ENCODE data around the gene ZNF8. TPM values are rescaled to one million over a fixed set of nuclear protein-coding genes. Genes with fewer than 3 reads are reported as not detected.
"Not testable (repeated sequence)": the region's sequence is repeated elsewhere in the genome, so short reads cannot be mapped to it uniquely, and the experiment has no call there.

The ZNF8 gene
- total RNA-seq, 1 experiment from 2014 or later: 4.9 TPM

DNA sequence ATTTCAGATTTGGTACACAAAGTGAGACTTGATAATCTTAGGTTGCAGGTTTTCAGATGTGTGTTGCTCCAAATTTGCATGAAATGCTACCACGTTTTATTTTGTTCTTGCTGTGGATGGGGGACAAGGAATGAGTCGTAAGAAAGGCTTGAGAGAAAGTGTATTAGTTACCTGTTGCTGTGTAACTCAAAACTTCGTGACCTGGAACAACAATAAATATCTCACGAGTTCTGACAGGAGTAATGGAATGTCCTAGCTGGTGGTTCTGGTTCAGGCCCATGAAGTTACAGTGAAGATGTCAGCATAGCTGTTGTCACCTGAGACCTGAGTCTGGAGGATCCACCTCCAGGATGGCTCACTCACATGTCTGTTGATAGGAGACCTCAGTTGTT lies 1.2 kb downstream of the ZNF8 start:
- in situ Hi-C loops (cut with HindIII; ENCODE audit: low pct_unique_long_range_greater_than_20kb, low sequenced_read_pairs): no loop called here
- DNase-seq (ENCODE audit: low read depth): no peak

DNA sequence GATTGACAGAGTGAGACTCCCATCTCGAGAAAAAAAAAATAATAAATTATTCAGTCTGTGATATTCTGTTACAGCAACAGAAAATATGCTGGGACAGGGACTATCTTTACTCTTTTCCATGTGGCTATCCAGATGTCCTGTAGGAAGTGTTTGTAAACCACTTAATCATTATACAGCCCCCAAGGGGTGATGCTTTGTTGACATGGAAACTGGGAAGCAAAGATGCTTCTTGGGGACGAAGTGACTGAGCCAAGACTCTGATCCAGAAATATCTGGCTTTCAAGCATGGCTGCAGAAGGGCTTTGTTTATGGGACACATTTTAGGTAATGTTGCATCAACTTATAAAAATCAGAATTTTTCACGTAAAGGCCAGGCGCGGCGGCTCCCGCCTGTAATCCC lies 5.4 kb downstream of the ZNF8 start:
- DNase-seq (ENCODE audit: low read depth): no peak
- in situ Hi-C loops (cut with HindIII; ENCODE audit: low pct_unique_long_range_greater_than_20kb, low sequenced_read_pairs): no loop called here

DNA sequence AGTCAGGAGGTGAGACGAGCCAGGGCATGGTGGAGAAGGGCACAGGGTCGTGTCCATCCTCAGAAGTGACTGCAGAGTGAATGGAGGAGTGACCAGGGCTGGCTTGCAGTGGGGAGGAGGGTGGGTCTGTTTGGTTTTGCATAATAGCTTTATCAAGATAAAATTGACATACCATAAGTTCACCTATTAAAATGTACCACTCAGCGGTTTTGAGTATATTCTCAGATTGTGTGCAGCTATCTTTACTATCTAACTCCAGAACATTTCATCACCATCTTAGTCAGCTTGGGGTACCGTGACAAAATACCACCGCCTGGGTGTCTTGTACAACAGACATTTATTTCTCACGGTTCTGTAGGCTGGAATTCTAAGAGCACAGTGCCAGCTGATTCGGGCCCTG lies 13.2 kb downstream of the ZNF8 start:
- in situ Hi-C loops (cut with HindIII; ENCODE audit: low pct_unique_long_range_greater_than_20kb, low sequenced_read_pairs): no loop called here

DNA sequence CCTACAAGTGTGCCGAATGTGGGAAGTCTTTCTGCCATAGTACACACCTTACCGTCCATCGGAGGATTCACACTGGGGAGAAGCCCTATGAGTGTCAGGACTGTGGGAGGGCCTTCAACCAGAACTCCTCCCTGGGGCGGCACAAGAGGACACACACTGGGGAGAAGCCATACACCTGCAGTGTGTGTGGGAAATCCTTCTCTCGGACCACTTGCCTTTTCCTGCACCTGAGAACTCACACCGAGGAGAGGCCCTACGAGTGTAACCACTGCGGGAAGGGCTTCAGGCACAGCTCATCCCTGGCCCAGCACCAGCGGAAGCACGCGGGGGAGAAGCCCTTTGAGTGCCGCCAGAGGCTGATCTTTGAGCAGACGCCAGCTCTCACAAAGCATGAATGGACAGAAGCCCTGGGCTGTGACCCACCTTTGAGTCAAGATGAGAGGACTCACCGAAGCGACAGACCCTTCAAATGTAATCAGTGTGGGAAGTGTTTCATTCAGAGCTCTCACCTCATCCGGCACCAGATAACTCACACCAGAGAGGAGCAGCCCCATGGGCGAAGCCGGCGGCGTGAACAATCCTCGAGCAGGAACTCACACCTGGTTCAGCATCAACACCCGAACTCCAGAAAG lies 16.1 kb downstream of the ZNF8 start:
- in situ Hi-C loops (cut with HindIII; ENCODE audit: low pct_unique_long_range_greater_than_20kb, low sequenced_read_pairs): no loop called here

More for the DNA sequence above, 13.2 kb downstream of the ZNF8 start:
- no peak for DNase-seq (ENCODE audit: low read depth)

DNA sequence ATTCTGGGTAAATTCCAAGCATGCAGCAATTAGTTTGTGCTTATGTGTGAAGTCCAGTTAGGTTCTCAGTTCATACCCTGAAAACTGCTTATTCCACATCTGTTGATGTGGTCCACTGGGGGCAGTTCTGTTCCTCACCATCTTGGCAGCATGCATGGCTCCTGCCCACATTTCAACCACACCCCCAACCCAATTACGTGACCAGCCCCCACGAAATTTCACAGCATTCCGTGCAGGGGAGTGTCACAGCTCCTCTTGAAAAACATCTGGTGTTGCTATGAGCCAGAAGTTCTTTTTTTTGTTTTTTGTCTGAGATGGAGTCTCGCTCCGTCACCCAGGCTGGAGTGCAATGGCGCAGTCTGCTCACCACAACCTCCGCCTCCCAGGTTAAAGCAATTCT lies 17.3 kb downstream of the ZNF8 start:
- DNase-seq (ENCODE audit: low read depth): no peak
- in situ Hi-C loops (cut with HindIII; ENCODE audit: low pct_unique_long_range_greater_than_20kb, low sequenced_read_pairs): no loop called here

More for the DNA sequence above, 16.1 kb downstream of the ZNF8 start:
- DNase-seq (ENCODE audit: low read depth): no peak

DNA sequence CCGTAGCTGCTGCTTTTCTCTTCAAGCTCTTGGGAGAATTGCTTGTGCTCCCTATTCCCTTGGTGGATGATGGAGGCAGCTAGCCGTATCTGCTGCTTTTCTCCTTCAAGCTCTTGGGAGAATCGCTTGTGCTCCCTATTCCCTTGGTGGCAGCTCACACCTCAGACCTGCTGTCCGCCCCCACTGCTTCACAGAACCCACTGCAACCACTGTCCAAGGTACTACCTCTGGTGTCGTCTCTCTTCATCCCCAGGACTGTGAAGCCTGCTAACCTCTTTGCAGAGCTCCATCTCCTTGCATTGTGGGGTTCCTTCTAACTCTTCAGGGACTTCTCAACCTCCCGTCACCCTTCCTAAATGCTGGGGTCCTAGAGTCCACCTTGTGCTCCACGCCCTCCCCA lies 21.9 kb downstream of the ZNF8 start:
- in situ Hi-C loops (cut with HindIII; ENCODE audit: low pct_unique_long_range_greater_than_20kb, low sequenced_read_pairs): no loop called here
- no peak for DNase-seq (ENCODE audit: low read depth)

DNA sequence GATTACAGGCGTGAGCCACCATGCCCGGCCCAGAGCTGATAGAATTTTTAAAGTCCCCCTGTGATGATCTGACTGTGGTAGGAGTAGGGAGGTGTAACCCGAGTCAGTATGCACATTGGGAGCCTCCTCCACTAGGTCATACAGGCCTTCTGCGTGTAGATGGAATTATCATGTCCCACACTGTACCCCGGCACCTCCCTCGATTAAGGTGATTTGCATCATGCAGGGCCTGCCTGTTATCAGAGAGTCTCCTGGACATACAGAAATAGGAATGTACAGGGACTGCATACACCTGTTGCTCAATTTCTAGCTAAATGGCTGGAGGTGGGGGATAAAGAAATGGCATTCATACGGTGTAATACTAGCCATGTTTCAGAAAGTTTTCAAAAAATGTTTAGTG lies 25.5 kb downstream of the ZNF8 start:
- in situ Hi-C loops (cut with HindIII; ENCODE audit: low pct_unique_long_range_greater_than_20kb, low sequenced_read_pairs): no loop called here
- no peak for DNase-seq (ENCODE audit: low read depth)

DNA sequence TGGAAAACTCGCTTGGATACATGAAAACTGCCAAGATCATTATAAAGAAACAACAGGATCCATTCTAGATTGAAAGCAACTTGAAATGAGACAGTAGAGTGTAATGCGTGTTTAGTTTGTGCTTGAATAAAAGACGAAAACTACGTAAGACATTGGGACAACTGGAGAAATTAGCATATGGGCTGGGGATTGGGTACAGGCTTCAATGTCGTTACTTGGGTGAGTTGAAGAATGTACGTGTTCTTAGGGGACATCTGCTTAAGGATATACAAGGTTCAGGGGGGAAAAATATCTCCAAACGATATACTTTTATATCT lies 26.0 kb downstream of the ZNF8 start:
- in situ Hi-C loops (cut with HindIII; ENCODE audit: low pct_unique_long_range_greater_than_20kb, low sequenced_read_pairs): no loop called here
- no peak for DNase-seq (ENCODE audit: low read depth)

DNA sequence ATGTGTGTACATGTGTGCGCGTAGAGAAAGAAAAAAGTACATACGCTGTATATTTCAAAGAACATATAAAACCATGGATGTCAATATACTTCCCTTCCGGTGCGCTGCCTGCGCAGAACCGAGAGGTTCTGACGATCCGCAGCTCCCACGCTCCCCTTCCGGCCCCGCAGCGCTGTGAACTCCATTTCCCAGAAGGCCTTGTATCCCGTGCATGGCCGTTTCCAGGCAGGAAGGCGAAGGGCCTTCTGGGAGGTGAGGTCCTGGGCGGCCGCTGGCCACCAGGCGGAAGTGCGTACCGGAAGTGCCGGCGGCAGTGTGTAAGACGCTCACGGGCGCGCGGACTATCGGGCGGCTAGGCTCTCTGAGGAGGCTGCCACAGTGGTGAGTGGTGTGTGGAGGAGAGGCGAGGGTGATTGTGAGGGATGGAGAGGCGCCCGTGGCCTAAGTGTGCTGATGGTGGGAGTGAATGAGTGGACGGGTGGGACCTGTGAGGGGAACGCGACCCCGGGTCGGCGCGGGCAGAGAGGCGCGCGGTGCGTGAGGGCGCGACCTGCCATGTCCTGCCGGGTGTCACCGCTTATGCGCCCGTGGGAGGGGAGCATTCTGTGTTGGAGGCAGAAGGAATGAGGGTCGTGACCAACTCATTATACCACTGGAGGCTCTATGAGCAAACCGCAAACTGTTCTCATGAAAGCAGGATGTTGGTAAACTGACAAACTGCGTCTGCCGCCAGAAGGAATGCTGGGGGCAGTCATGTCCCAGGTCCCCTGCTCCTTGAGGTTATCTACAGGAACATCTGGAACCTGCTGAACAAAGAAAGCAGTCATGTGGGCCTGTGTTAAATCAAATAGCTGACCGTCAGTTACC lies 26.5 kb downstream of the ZNF8 start, which contains the start of gene ERVK3-1:
Gene ERVK3-1 (plus strand): TSS at position 313 of the 867 bp plus-strand sequence. CDS start 6,792 bp downstream, outside the sequence.
- peak; percentile 92 for DNase-seq (ENCODE audit: low read depth)
- in situ Hi-C loops (cut with HindIII; ENCODE audit: low pct_unique_long_range_greater_than_20kb, low sequenced_read_pairs): no loop called here

DNA sequence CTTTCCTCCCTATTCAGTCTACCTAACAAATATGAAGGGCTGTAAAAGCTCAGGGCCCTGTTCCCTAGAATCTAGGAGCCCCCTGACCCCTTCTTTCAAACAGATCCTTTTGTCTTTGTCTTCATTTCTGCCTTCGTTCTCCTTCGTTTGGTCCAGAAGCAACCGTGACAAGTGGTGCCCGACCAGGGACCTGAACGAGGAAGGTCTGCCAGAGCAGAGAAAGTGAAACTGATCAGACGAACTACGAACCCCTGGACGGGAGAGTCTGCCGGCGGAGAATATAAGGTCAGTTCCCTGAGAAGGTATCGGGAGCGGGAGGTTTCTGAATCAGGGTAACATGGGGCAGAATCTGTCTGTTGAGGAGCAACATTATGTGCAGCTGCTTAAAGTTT lies 27.2 kb downstream of the ZNF8 start:
- no peak for DNase-seq (ENCODE audit: low read depth)
- in situ Hi-C loops (cut with HindIII; ENCODE audit: low pct_unique_long_range_greater_than_20kb, low sequenced_read_pairs): no loop called here

DNA sequence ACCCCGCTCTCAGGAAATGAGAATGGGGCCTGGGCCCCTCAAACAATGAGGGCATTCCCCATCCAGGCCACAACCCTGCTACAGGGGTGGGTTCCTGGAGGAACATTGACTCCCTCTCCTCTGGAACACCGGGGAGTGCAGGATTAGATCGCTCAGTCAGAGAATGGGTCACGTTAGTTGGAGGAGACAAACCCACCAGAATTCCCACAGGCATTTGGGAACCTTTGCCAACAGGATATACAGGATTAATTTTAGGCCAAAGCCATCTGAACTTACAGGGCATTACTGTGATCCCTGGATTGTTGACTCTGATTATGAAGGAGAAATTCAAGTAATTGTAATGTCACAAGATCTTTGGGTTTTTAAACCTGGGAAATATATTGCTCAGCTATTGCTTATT lies 29.0 kb downstream of the ZNF8 start:
- DNase-seq (ENCODE audit: low read depth): no peak
- in situ Hi-C loops (cut with HindIII; ENCODE audit: low pct_unique_long_range_greater_than_20kb, low sequenced_read_pairs): no loop called here

DNA sequence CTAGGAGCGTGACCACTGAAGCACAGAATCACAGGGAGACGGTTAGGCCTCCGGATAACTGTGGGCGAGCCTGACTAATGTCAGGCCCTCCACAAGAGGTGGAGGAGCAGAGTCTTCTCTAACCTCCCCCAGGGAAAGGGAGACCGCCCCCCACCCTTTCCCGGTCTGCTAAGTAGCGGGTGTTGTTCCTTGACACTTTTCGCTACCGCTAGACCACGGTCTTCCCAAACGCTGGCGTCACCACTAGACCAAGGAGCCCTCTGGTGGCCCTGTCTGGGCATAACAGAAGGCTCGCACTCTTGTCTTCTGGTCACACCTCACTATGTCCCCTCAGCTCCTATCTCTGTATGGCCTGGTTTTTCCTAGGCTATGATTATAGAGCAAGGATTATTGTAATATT lies 31.9 kb downstream of the ZNF8 start:
- DNase-seq (ENCODE audit: low read depth); in situ Hi-C loops (cut with HindIII; ENCODE audit: low pct_unique_long_range_greater_than_20kb, low sequenced_read_pairs): not testable (repeated sequence)

DNA sequence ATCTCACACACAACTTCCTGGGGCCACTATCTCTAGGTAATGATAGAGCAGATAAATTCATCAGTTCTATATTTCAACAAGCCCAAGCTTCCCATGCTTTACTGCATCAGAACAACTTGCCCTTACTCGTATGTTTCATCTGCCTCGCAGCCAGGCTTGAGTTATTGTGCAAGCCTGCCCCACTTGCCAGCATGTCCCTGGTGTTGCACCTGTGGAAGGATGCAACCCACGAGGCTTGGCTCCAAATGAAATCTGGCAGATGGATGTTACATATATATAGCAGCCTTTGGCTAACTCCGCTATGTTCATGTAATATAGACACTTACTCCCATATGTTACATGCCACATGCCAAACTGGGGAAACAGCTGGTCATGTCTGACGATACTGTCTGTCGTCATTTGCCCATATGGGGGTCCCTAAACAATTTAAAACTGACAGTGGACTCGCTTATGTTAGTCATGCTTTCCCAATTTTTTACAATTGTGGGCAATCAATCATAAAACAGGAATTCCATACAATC lies 32.6 kb downstream of the ZNF8 start:
- in situ Hi-C loops (cut with HindIII; ENCODE audit: low pct_unique_long_range_greater_than_20kb, low sequenced_read_pairs): no loop called here
- no peak for DNase-seq (ENCODE audit: low read depth)

DNA sequence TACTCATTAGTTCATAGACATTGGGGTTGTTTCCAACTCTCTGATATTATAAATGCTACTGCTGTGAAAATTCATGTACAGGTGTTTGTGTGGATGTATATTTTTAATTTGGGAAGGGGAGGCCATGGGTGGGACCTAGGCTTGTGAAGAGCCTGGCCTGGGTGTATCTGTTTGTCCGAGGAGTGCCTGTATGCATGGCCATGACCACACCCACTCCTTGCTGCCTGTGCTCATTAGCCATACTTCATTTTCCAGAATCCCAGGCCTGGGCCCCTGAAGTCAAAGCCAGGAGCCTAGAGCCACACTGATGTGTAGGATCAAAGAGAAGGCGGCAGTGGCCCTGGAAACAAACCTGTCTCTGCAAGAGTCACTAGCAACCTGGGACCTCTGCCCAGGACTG lies 36.8 kb downstream of the ZNF8 start:
- no peak for DNase-seq (ENCODE audit: low read depth)
- in situ Hi-C loops (cut with HindIII; ENCODE audit: low pct_unique_long_range_greater_than_20kb, low sequenced_read_pairs): no loop called here

DNA sequence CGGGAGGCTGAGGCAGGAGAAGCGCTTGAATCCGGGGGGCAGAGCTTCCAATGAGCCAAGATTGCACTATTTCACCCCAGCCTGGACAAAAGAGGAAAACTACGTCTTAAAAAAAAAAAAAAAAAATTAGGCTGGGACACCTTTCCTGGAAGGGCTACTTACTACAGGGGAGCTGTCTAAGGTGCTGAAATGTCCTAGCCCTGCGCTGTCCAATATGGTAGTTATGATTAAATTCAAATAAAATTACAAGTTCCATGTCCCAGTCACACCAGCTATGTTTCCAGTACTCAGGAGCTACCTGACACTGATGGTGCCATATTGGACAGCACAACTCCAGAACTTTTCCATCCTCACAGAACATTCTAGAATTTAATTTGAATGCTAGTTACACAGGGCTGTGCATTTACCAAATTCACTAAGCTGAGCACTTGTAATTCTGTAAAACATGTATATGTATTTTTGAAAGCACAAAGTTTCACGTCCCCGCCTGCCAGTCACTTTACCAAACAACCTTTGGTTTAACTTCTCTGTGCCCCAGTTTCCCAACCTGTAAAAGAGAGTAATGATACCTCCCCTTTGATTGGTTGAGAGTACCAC lies 38.8 kb downstream of the ZNF8 start:
- in situ Hi-C loops (cut with HindIII; ENCODE audit: low pct_unique_long_range_greater_than_20kb, low sequenced_read_pairs): no loop called here
- peak; percentile 39 for DNase-seq (ENCODE audit: low read depth)

DNA sequence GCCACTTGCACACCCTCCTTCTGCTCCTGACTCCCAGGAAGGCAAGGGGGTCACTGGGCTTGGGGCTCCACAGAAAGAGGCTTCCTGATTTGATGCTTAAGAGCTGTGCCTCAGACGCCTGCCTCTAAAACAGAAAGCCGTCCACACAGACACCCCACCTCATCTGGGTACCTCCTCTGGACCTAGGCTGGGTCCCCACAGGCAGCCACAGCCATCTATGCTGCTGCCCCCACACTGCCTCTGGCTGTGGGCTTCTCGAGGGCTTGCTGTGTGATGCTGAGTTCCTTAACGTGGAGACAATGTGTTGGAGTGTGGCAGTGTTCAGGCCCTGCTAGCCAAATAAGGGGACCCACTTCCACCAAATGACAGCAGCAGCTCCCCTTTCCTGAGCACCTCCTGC lies 39.5 kb downstream of the ZNF8 start:
- DNase-seq (ENCODE audit: low read depth): no peak
- in situ Hi-C loops (cut with HindIII; ENCODE audit: low pct_unique_long_range_greater_than_20kb, low sequenced_read_pairs): no loop called here

DNA sequence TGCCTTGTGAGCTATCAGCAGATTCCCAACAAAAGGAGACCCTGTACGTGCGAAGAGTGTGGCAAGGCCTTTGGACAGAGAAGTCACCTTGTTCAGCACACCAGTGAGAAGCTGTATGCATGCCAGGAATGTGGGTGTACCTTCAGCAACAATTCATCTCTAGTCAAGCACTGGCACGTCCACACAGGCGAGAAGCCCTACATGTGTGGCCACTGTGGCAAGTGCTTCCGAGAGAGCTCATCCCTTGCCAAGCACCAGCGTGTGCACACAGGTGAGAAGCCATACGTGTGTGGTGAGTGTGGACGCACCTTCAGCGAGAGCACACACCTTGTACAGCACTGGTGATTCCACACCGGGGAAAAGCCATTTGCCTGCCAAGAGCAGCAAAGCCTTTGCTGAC lies 40.5 kb downstream of the ZNF8 start:
- DNase-seq (ENCODE audit: low read depth): no peak
- in situ Hi-C loops (cut with HindIII; ENCODE audit: low pct_unique_long_range_greater_than_20kb, low sequenced_read_pairs): no loop called here

DNA sequence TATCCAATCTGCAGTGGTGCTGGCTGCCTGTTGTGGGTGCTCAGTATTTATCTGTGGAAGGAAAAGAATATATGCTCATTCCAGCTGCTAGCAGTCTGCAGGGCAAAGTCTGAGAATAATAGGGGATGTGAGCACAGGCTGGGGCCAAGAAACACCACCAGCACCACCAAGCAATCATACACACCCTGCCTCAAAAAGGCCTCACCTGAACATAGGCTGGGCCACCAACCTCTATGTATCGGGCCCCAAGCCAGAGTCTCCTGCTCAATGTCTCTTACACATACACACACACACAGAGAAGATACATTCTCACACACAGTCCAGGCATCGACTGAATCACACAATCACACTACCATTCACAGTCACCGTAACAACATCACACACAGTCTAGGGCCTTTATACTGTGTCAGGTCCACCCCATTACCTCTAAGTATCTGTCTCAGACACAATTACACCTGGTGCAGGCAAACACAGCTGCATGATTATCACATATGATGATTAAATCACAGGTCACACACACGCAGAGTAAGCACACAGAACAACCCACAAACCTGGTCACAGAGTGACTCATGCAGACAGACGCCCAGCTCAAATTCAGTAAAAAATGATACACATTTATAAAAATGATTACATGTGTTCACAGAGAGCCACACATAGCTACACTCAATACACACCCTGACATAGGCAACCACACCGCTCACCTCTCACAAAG lies 46.7 kb downstream of the ZNF8 start:
- in situ Hi-C loops (cut with HindIII; ENCODE audit: low pct_unique_long_range_greater_than_20kb, low sequenced_read_pairs): no loop called here
- no peak for DNase-seq (ENCODE audit: low read depth)

DNA sequence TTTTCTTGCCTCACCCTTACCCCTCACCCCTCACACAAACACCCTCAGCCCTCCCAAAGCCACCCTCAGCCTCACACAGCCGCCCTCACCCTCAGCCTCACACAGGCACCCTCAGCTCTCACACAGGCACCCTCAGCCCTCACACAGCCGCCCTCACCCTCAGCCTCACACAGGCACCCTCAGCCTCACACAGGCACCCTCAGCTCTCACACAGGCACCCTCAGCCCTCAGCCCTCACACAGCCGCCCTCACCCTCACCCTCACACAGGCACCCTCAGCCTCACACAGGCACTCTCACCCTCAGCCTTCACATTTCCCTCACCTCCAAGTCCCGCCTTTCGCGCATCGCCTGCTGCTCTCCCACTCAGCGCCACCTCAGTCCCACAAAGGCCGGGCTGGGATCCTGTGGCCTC lies 47.8 kb downstream of the ZNF8 start:
- in situ Hi-C loops (cut with HindIII; ENCODE audit: low pct_unique_long_range_greater_than_20kb, low sequenced_read_pairs): no loop called here
- no peak for DNase-seq (ENCODE audit: low read depth)

Data from Caki2 (cell line).